Measurements from ENCODE around the gene FBRS. TPM values are rescaled to one million over a fixed set of nuclear protein-coding genes. Genes with fewer than 3 reads are reported as not detected.

Gene FBRS
- total and polyA plus RNA-seq, 2 of the 13 experiments (the other 11 are each of a cell fraction or from before 2014, with no cell fraction given) = 13.7 to 16.2 TPM

GRCh38 chr16:30700491-30700890, 42.3 kb downstream of the FBRS start:
- no peak overlapping the region for H2AFZ ChIP-seq (ENCODE audit: low read length)
- H3K4me2 ChIP-seq (ENCODE audit: low read depth, low read length) = peak overlapping the region; percentile 92; the same call in 1 of the 2 replicates
- CTCF ChIA-PET (ENCODE audit: low intra/inter-chr PET ratio, low total read pairs) = no interaction called here
- intact Hi-C loops (cut with micrococcal nuclease; ENCODE audit: unreplicated experiment) (no loop called here), in situ Hi-C loops (cut with HindIII; ENCODE audit: extremely low pct_ligation_motif_present, low pct_unique_long_range_greater_than_20kb) (no loop called here)
- H3K27ac ChIP-seq (ENCODE audit: extremely low read length, insufficient read depth, low read length) = no peak overlapping the region
- peaks cover 31% of the 10 kb centered on the region for H3K79me2 ChIP-seq (ENCODE audit: insufficient read depth, low read length)
- FAIRE-seq = no peak
- 94% methylated on average over 9 of the region's 9 CpGs for WGBS (ENCODE audit: low lambda C conversion rate)
- no peaks in the 10 kb centered on the region for H3K27me3 ChIP-seq (ENCODE audit: control insufficient read depth in 1 of 2, insufficient read depth in 2 of 2, low read length in 2 of 2)
- no peaks in the 10 kb centered on the region for H3K9me3 ChIP-seq (ENCODE audit: low read length)
- H3K9ac ChIP-seq (ENCODE audit: insufficient read depth, low read depth, low read length) = no peak overlapping the region
- peak overlapping the region in 2 of 3 experiments; percentile 75 to 96; a peak in 2 of 6 replicates for H3K4me3 ChIP-seq (replicated peaks in 1 of 3; ENCODE audit: insufficient read depth in 1 of 3, low read depth in 2 of 3, low read length in 3 of 3)
- DNase-seq (ENCODE audit: low spot score) = no peak
- BruUV-seq (replicated peaks) = no TSS peak
- no peak for ATAC-seq
- no peak for TF ChIP-seq SKIL (CRISPR knock-in tag; IDR thresholded peaks at IDR 0.05; ENCODE audit: borderline replicate concordance)
- TF ChIP-seq HOXA7 (CRISPR knock-in tag; IDR thresholded peaks at IDR 0.05) = no peak
- peak; percentile 29; the same call in 1 of the 2 replicates for TF ChIP-seq ZNF143 (CRISPR knock-in tag; IDR thresholded peaks at IDR 0.05)
- TF ChIP-seq ZNF687 (CRISPR knock-in tag; IDR thresholded peaks at IDR 0.05) = 0 out of 2 replicates have a peak, but pooled peaks have one; percentile 25
- peak; percentile 58 for TF ChIP-seq AGO1 (IDR thresholded peaks at IDR 0.05; ENCODE audit: low read depth, low read length, poor library complexity, severe bottlenecking)
- peak; percentile 24; the same call in 1 of the 2 replicates for TF ChIP-seq GABPB1 (CRISPR knock-in tag; IDR thresholded peaks at IDR 0.05)
- TF ChIP-seq RARG (CRISPR knock-in tag; IDR thresholded peaks at IDR 0.05; ENCODE audit: low read depth) = no peak
- TF ChIP-seq ZNF263 (CRISPR knock-in tag; IDR thresholded peaks at IDR 0.05) = no peak
- peak; percentile 67 for TF ChIP-seq AGO2 (optimal IDR thresholded peaks at IDR 0.05; ENCODE audit: low read depth, low read length)
- H3K4me1 ChIP-seq (ENCODE audit: insufficient read depth, low read length) = peaks cover 24% of the 10 kb centered on the region
- peaks cover 19 to 51% of the 10 kb centered on the region in 2 experiments for H3K36me3 ChIP-seq (replicated peaks in 1 of 2; ENCODE audit: control insufficient read depth in 1 of 2, insufficient read depth in 2 of 2, low read length in 2 of 2)
- H4K20me1 ChIP-seq (ENCODE audit: insufficient read depth, low read length) = peaks cover 16% of the 10 kb centered on the region; the same call in 1 of the 2 replicates
- POLR2A ChIA-PET = no interaction called here
